SU-DHL-6 (cell line): ENCODE data around the gene RPRD2.

Source experiments
- H2AFZ ChIP-seq: fragments of 200-600 bp; sonication (generic); 2 replicates; pipeline ENCODE4 v1.6.1; 2014; ENCODE audit warnings: low read depth, mild to moderate bottlenecking, moderate library complexity, mixed read lengths, antibody characterized with exemption, low read length; ENCODE audit not compliant: severe bottlenecking
- H3F3A ChIP-seq: fragments of 200-600 bp; shearing (Covaris generic); 2 replicates; pipeline ENCODE4 v1.6.0; 2016; ENCODE audit warnings: antibody characterized with exemption, mild to moderate bottlenecking; ENCODE audit not compliant: insufficient read depth
- H3K27ac ChIP-seq: fragments of 200-600 bp; sonication (generic); 2 replicates; pipeline ENCODE4 v1.5.1; 2016; ENCODE audit warnings: low read depth, mild to moderate bottlenecking, low read length, moderate library complexity, mixed read lengths
- H3K27me3 ChIP-seq: fragments of 200-600 bp; sonication (generic), shearing (Covaris generic); 2 replicates; pipeline ENCODE4 v1.6.0; 2014; ENCODE audit warnings: mild to moderate bottlenecking, low read length
- H3K36me3 ChIP-seq: fragments of 200-600 bp; sonication (generic); 2 replicates; pipeline ENCODE4 v1.6.1; 2014; ENCODE audit warnings: mild to moderate bottlenecking, low read length, mixed read lengths
- H3K4me2 ChIP-seq: fragments of 300-600, 200-600 bp; shearing (Covaris generic), sonication (generic); 2 replicates; pipeline ENCODE4 v1.6.0; 2014; ENCODE audit warnings: low read length, low read depth, mild to moderate bottlenecking; ENCODE audit not compliant: poor library complexity, severe bottlenecking
- H3K4me3 ChIP-seq: fragments of 200-600 bp; sonication (generic); 2 replicates; pipeline ENCODE4 v1.5.1; 2014; ENCODE audit warnings: antibody characterized with exemption, low read length, mild to moderate bottlenecking, mixed read lengths; ENCODE audit not compliant: insufficient read depth, poor library complexity, severe bottlenecking
- H3K79me2 ChIP-seq: fragments of 200-600 bp; sonication (generic); 2 replicates; pipeline ENCODE4 v1.6.1; 2014; ENCODE audit warnings: mild to moderate bottlenecking, low read length, moderate library complexity; ENCODE audit not compliant: insufficient read depth
- H3K9ac ChIP-seq: fragments of 200-600 bp; sonication (generic); 2 replicates; pipeline ENCODE4 v1.7.0; 2014; ENCODE audit warnings: mild to moderate bottlenecking, low read length
- H3K9me2 ChIP-seq: fragments of 200-600 bp; sonication (generic); replicated peaks from 2 replicates; pipeline ENCODE4 v1.6.1; 2014; ENCODE audit warnings: low read length; ENCODE audit not compliant: insufficient read depth
- H3K9me3 ChIP-seq: fragments of 200-600 bp; sonication (generic); 2 replicates; pipeline ENCODE4 v1.6.1; 2014; ENCODE audit warnings: low read length, mixed read lengths; ENCODE audit not compliant: insufficient read depth
- H4K20me1 ChIP-seq: fragments of 200-600 bp; sonication (generic); 2 replicates; pipeline ENCODE4 v1.6.1; 2014; ENCODE audit warnings: low read depth, mild to moderate bottlenecking, antibody characterized with exemption, low read length, moderate library complexity, mixed read lengths
- CTCF ChIP-seq: fragments of 200-600 bp; sonication (generic); IDR thresholded peaks from one replicate; pipeline ENCODE4 v1.5.1; 2017; ENCODE audit warnings: antibody characterized with exemption, mild to moderate bottlenecking, low read length, moderate library complexity; ENCODE audit not compliant: insufficient read depth, poor library complexity, severe bottlenecking
- EZH2phosphoT487 ChIP-seq: fragments of 200-600 bp; sonication (generic), shearing (Covaris generic); conservative IDR thresholded peaks from 2 replicates; pipeline ENCODE4 v1.6.1; 2018; ENCODE audit warnings: mild to moderate bottlenecking, antibody characterized with exemption, low read length, moderate library complexity, mixed read lengths

RPRD2 gene

DNA sequence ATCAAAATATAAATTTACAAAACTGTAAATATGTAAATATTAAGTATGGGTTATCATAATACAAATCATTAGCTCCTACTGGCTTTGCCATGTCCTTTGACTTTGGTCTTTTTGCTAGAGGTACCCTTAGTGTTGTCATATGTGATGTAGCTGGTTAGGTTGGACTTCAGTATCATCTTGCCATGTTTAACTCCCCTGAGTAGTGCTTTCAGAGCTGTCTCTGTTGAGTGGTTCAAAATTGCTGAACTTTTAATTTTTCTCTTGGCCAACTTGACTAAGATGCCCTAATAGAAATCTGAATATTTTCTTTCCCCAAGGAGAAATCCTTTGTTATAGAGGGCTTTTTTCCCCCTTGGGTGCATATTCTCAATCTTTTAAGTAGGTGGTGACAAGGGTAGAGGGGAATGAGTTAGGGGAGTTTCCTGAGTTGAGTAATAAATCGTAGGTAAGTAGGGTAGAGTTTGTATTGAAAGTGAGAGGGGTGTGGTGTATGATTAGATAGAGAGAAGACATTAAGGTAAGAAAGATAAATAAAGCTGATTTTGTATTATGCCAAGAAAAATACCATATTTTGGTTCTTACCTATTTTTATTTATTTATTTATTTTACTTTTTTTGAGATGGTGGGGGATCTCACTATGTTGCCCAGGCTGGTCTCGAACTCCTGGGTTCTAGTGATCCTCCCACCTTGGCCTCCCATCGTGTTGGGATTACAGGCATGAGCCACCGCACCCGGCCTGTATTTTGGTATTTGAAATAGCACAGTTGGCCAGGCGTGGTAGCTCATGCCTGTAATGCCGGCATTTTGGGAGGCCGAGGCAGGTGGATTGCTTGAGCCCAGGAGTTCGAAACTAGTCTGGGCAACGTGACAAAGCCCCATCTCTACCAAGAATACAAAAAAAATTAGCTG, 21.8 kb downstream of the RPRD2 start:
- no peak overlapping the region for H3K4me2 ChIP-seq
- no peak for TF ChIP-seq CTCF
- no peak for TF ChIP-seq EZH2phosphoT487

GRCh38 chr1:150386592-150386991, 22.6 kb downstream of the RPRD2 start:
- Histone ChIP-seq H3K9me2 (no peaks in the 10 kb centered on the region), H3K27me3 (no peaks in the 10 kb centered on the region), H3F3A (peaks cover 6% of the 10 kb centered on the region; the same call in 1 of the 2 replicates), H3K36me3 (no peaks in the 10 kb centered on the region), H3K9me3 (no peaks in the 10 kb centered on the region), H3K79me2 (peaks cover 98% of the 10 kb centered on the region), H4K20me1 (0 out of 2 replicates have a peak, but pooled peaks cover 3% of the 10 kb centered on the region), H2AFZ (no peak overlapping the region), H3K9ac (no peak overlapping the region), H3K27ac (no peak overlapping the region), H3K4me2 (no peak overlapping the region), H3K4me3 (no peak overlapping the region)
- TF ChIP-seq CTCF (no peak), EZH2phosphoT487 (no peak)

More for the DNA sequence above, 21.8 kb downstream of the RPRD2 start:
- Histone ChIP-seq H3K9ac (no peak overlapping the region), H3F3A (peaks cover 3% of the 10 kb centered on the region; the same call in 1 of the 2 replicates), H3K4me3 (no peak overlapping the region), H4K20me1 (0 out of 2 replicates have a peak, but pooled peaks cover 3% of the 10 kb centered on the region), H3K27ac (no peak overlapping the region), H3K27me3 (no peaks in the 10 kb centered on the region), H3K9me2 (no peaks in the 10 kb centered on the region), H3K36me3 (no peaks in the 10 kb centered on the region), H3K79me2 (peaks cover 98% of the 10 kb centered on the region), H2AFZ (no peak overlapping the region), H3K9me3 (no peaks in the 10 kb centered on the region)

DNA sequence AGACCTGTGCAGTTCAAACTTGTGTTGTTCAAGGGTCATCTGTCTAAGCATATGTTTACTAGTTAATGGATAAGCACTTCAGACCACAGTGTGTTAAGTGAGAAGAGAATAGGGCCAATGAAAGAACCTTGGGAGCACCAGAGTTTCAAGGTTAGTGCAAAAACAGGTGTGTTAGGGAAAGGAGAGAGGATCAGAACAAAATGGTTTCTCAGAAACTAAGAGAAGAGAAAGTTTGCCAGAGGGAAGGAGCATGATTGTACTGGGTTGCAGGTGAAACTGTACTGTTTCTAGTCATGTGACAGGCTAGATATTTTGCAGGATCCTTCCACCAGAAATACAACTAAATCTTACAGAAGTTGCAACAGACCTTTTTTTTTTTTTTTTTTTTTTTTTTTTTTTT, 23.3 kb downstream of the RPRD2 start:
- H3K79me2 ChIP-seq: peaks cover 98% of the 10 kb centered on the region
- TF ChIP-seq CTCF (no peak), EZH2phosphoT487 (no peak)
- H3K9me2 ChIP-seq: no peaks in the 10 kb centered on the region
- H3K27me3 ChIP-seq: no peaks in the 10 kb centered on the region
- no peak overlapping the region for H2AFZ ChIP-seq
- no peak overlapping the region for H3K27ac ChIP-seq
- no peaks in the 10 kb centered on the region for H3K36me3 ChIP-seq
- H3F3A ChIP-seq: peaks cover 6% of the 10 kb centered on the region; the same call in 1 of the 2 replicates
- 0 out of 2 replicates have a peak, but pooled peaks cover 3% of the 10 kb centered on the region for H4K20me1 ChIP-seq
- H3K4me2 ChIP-seq: no peak overlapping the region
- no peak overlapping the region for H3K9ac ChIP-seq
- H3K9me3 ChIP-seq: no peaks in the 10 kb centered on the region
- H3K4me3 ChIP-seq: no peak overlapping the region
